Neural cell (in vitro differentiated cells): ENCODE measurements around the gene RNF144B. TPM values are rescaled to one million over a fixed set of nuclear protein-coding genes. Genes with fewer than 3 reads are reported as not detected.

ENCODE experiments used
- H2AFZ ChIP-seq: fragments of 200-600, 300-800 bp; sonication (generic), shearing (Covaris generic); 2 replicates; pipeline ENCODE4 v1.6.0; 2014; ENCODE audit warnings: low read depth, mild to moderate bottlenecking, antibody characterized with exemption, low read length, moderate library complexity
- H3F3A ChIP-seq: fragments of 200-600 bp; shearing (Covaris generic); 2 replicates; pipeline ENCODE4 v1.6.1; 2016; ENCODE audit warnings: mild to moderate bottlenecking, moderate library complexity, mixed read lengths, antibody characterized with exemption, low read length; ENCODE audit not compliant: insufficient read depth, poor library complexity, severe bottlenecking
- H3K27ac ChIP-seq: fragments of 200-600, 300-800 bp; sonication (generic), shearing (Covaris generic); 2 replicates; pipeline ENCODE4 v1.5.1; 2014; ENCODE audit warnings: mild to moderate bottlenecking, low read length, moderate library complexity
- H3K27me3 ChIP-seq: fragments of 300-800, 200-600 bp; sonication (generic), shearing (Covaris generic); 2 replicates; pipeline ENCODE4 v1.6.0; 2014; ENCODE audit warnings: mild to moderate bottlenecking, low read depth, low read length, moderate library complexity; ENCODE audit not compliant: insufficient read depth
- H3K36me3 ChIP-seq: fragments of 300-800, 200-600 bp; sonication (generic), shearing (Covaris generic); 2 replicates; pipeline ENCODE4 v1.5.1; 2014; ENCODE audit warnings: mild to moderate bottlenecking, antibody characterized with exemption, low read length, moderate library complexity; ENCODE audit not compliant: insufficient read depth
- H3K4me2 ChIP-seq: fragments of 300-800, 200-600 bp; sonication (generic), shearing (Covaris generic); 2 replicates; pipeline ENCODE4 v1.6.0; 2014; ENCODE audit warnings: mild to moderate bottlenecking, low read length
- H3K4me3 ChIP-seq: fragments of 300-800, 200-600 bp; sonication (generic), shearing (Covaris generic); 2 replicates; pipeline ENCODE4 v1.5.1; 2014; ENCODE audit warnings: mild to moderate bottlenecking, low read length, moderate library complexity
- H3K79me2 ChIP-seq: fragments of 200-600 bp; shearing (Covaris generic); replicated peaks from 2 replicates; pipeline ENCODE4 v1.6.0; 2014; ENCODE audit warnings: mild to moderate bottlenecking, low read length, moderate library complexity; ENCODE audit not compliant: insufficient read depth
- H3K9ac ChIP-seq: fragments of 300-800, 200-600 bp; sonication (generic), shearing (Covaris generic); 2 replicates; pipeline ENCODE4 v1.6.1; 2016; ENCODE audit warnings: mild to moderate bottlenecking, low read length, mixed read lengths
- H3K9me2 ChIP-seq: fragments of 200-600 bp; shearing (Covaris generic); 2 replicates; pipeline ENCODE4 v1.6.1; 2016; ENCODE audit warnings: mild to moderate bottlenecking, low read length, mixed read lengths; ENCODE audit not compliant: insufficient read depth
- H3K9me3 ChIP-seq: fragments of 200-600, 300-800 bp; sonication (generic), shearing (Covaris generic); 2 replicates; pipeline ENCODE4 v1.6.1; 2016; ENCODE audit warnings: mild to moderate bottlenecking, mixed run types, low read length, moderate library complexity, mixed read lengths
- H4K20me1 ChIP-seq: fragments of 200-600 bp; shearing (Covaris generic); 2 replicates; pipeline ENCODE4 v1.6.1; 2016; ENCODE audit warnings: mild to moderate bottlenecking, mixed run types; ENCODE audit not compliant: insufficient read depth
- CTCF ChIP-seq: fragments of 450-650 bp; IDR thresholded peaks from 2 replicates; pipeline ENCODE4 v1.5.1; 2014; ENCODE audit warnings: antibody characterized with exemption, mild to moderate bottlenecking, moderate library complexity; ENCODE audit not compliant: poor library complexity, severe bottlenecking
- EP300 ChIP-seq: fragments of 450-650 bp; conservative IDR thresholded peaks from 2 replicates; pipeline ENCODE4 v1.6.1; 2014; ENCODE audit warnings: antibody characterized with exemption, mild to moderate bottlenecking, moderate library complexity; ENCODE audit not compliant: poor library complexity, severe bottlenecking
- EZH2 ChIP-seq: fragments of 200-600, 300-800 bp; shearing (Covaris generic), sonication (generic); IDR thresholded peaks from 2 replicates; pipeline ENCODE4 v1.6.1; 2014; ENCODE audit warnings: antibody characterized with exemption, low read length, borderline replicate concordance, mild to moderate bottlenecking; ENCODE audit not compliant: insufficient read depth, poor library complexity, severe bottlenecking
- MXI1 ChIP-seq: fragments of 450-650 bp; conservative IDR thresholded peaks from 2 replicates; pipeline ENCODE4 v1.6.1; 2014; ENCODE audit warnings: antibody characterized with exemption, mild to moderate bottlenecking; ENCODE audit not compliant: poor library complexity, severe bottlenecking
- POLR2AphosphoS5 ChIP-seq: IDR thresholded peaks from 2 replicates; pipeline ENCODE4 v1.6.1; 2012
- RAD21 ChIP-seq: fragments of 450-650 bp; conservative IDR thresholded peaks from 2 replicates; pipeline ENCODE4 v1.6.1; 2014; ENCODE audit warnings: antibody characterized with exemption, mild to moderate bottlenecking, moderate library complexity
- REST ChIP-seq: IDR thresholded peaks from 2 replicates; pipeline ENCODE4 v1.6.1; 2012; ENCODE audit warnings: borderline replicate concordance
- SMC3 ChIP-seq: fragments of 450-650 bp; conservative IDR thresholded peaks from 2 replicates; pipeline ENCODE4 v1.6.1; 2014; ENCODE audit warnings: antibody characterized with exemption, mild to moderate bottlenecking, moderate library complexity; ENCODE audit not compliant: poor library complexity
- TAF1 ChIP-seq: IDR thresholded peaks from 2 replicates; pipeline ENCODE4 v1.6.1; 2012; ENCODE audit warnings: low read depth
- polyA plus RNA-seq: library from polyadenylated mRNA; depleted of rRNA; stranded (reverse); fragments of >200 nt; gene quantifications from 2 replicates; pipeline ENCODE4 v1.2.3, GENCODE V29; 2014

RNF144B gene
- polyA plus RNA-seq, 1 donor from 2014 or later, result 0.15 TPM

GRCh38 chr6:18420328-18420727 is 33.2 kb downstream of the RNF144B start:
- no peaks in the 10 kb centered on the region for H3K9me2 ChIP-seq
- H3K27ac ChIP-seq, result no peak overlapping the region
- no peaks in the 10 kb centered on the region for H3K36me3 ChIP-seq
- no peak overlapping the region for H2AFZ ChIP-seq
- no peaks in the 10 kb centered on the region for H3F3A ChIP-seq
- no peaks in the 10 kb centered on the region for H4K20me1 ChIP-seq
- H3K79me2 ChIP-seq, result no peaks in the 10 kb centered on the region
- TF ChIP-seq RAD21 (no peak), EP300 (no peak), EZH2 (no peak), TAF1 (no peak), REST (no peak), CTCF (no peak), SMC3 (no peak), POLR2AphosphoS5 (no peak), MXI1 (no peak)
- no peaks in the 10 kb centered on the region for H3K9me3 ChIP-seq
- H3K9ac ChIP-seq, result no peak overlapping the region
- no peak overlapping the region for H3K4me3 ChIP-seq
- H3K4me2 ChIP-seq, result no peak overlapping the region
- no peaks in the 10 kb centered on the region for H3K27me3 ChIP-seq

- Histone ChIP-seq H3K36me3 (no peaks in the 10 kb centered on the region), H3K4me3 (no peak overlapping the region), H3K27me3 (no peaks in the 10 kb centered on the region), H3K79me2 (no peaks in the 10 kb centered on the region), H3K27ac (no peak overlapping the region), H3K9me2 (no peaks in the 10 kb centered on the region), H3K9me3 (no peaks in the 10 kb centered on the region), H3F3A (no peaks in the 10 kb centered on the region), H2AFZ (no peak overlapping the region), H4K20me1 (no peaks in the 10 kb centered on the region), H3K9ac (no peak overlapping the region), H3K4me2 (no peak overlapping the region)
- TF ChIP-seq POLR2AphosphoS5, result no peak
- no peak for TF ChIP-seq MXI1
- TF ChIP-seq REST, result no peak
- TF ChIP-seq RAD21, result no peak
- TF ChIP-seq EZH2, result no peak
- TF ChIP-seq CTCF, result no peak
- no peak for TF ChIP-seq EP300
- TF ChIP-seq TAF1, result no peak
- no peak for TF ChIP-seq SMC3
Measured at GRCh38 chr6:18422136-18422535, 35.0 kb downstream of the RNF144B start.
